CD4-positive, alpha-beta T cell treated with Interleukin-10 for 1 hour (primary cell): ENCODE data around the gene PRIMA1.
"Not testable (repeated sequence)": the region's sequence is repeated elsewhere in the genome, so short reads cannot be mapped to it uniquely, and the experiment has no call there.

ENCODE experiments used
- DNase-seq: peaks from one replicate; pipeline ENCODE4 v3.0.0-alpha.2; 2020

PRIMA1 gene, protein sequence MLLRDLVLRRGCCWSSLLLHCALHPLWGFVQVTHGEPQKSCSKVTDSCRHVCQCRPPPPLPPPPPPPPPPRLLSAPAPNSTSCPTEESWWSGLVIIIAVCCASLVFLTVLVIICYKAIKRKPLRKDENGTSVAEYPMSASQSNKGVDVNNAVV

DNA sequence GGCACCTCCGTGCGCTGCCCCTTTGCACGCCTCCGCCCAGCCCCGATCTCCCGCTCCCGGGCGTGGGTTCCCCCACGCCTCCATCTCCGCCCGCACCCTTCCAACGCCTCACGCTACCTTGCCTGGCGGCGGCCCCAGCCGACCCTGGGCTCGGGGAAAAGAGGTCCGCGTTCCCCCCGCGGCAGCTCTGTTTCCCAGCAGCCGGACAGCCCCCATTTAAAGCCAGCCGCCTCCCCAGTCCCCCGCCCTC, at the start of gene PRIMA1:
TSS of gene PRIMA1 (minus strand) at position 193 of the 250 bp plus-strand sequence. CDS start 767 bp downstream, outside the sequence.
- DNase-seq: no peak

DNA sequence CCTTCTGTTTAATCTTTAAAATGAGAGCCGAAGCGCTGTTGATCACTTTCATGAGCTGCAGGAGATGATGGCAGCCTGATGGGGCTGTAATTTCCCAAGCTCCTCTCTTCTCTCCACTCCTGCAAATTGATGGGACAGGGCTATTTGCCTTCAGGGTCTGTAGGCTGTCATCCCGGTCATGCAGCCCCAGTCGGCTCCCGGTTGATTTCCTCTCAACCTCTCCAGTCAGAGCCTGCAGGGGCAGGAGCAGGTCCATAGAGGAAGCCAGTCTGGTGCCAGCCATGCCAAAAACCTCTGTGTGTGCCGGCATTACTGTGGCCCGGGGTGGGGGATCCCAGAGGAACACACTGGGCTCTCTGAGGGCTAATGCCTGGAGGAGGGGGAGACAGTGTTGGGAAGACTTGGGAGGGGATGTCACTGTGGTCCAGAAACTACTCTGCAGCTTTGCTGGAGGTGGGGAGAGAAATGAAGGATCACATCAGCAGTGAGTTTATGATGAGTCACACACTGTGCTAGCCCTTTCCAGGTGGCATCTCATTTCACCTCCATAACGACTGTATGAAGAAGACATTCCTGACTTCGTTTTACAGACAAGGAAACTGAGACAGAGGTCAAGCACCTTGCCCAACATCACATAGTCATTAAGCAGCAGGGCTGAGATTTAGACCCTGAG, 46.5 kb upstream of the PRIMA1 start:
- no peak for DNase-seq

DNA sequence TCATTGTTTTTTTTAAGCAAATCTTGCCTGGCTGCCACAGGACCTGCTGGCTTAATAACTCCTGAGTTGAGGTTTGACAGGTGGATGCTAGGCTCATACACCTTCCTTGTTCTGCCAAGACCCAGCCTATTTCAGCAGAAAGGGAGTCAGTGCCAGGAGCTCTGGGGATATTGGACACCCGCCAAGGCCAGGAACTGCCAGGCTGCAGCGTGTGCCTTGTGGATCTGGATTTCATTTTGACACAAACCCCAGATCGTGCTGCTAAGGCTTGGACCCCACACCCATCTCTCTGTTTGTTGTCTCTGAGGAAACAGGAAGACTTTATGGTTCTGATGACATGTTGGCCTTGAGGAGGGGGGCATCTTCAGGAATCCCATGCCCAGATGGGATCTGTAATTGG, 44.4 kb upstream of the PRIMA1 start:
- DNase-seq: no peak

DNA sequence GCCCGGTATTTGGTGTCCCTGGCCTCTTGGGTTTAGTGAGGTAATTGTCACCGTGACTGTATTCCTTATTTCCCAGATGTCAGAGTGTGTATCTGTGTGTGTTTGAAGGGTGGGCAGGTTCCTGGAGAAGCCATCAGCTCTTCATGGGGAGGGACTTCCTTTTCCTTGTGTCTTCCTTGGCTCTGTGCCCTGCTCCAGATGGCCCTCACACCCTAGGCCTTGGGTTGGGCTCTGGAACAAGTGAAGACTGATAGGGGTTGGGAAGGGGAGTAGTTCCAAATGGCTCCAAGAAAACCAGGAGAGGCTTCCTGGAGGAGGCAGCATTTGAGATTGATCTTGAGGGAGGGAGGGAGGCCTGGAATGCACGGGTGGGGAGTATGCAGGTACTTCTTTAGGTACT, 43.8 kb upstream of the PRIMA1 start:
- DNase-seq: no peak

DNA sequence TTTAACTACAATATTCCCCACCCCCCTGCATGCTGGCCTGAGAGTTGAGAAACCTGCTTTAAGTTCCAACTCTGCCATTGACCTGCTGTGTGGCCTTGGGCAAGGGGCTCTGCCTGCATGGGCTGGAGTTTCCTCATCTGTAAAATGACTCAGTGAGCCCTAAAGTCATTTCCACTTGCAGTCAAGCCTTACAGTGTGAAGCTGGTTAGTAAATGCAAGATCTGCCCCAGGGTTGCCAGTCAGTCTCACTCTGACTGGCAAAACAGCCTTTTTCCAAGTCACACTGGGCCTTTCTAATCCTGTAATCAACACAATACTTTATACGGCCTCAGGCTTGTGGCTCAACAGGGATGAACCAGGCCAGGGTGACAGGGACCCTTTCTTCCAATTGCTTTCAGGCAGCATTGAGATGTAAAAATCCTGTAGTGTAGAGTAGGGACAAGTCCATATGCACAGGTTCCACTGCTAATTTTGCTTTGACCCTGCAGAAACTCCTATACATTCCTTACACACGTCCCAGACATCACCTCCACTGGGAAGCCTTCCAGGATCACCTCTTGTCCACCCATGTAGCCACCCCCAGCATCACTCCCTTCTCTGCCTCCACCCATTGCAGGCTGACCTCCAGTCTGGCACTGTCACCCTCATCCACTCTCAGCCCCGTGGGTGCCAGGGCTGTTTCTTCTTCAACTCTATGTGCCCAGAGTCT, 42.6 kb upstream of the PRIMA1 start:
- no peak for DNase-seq

DNA sequence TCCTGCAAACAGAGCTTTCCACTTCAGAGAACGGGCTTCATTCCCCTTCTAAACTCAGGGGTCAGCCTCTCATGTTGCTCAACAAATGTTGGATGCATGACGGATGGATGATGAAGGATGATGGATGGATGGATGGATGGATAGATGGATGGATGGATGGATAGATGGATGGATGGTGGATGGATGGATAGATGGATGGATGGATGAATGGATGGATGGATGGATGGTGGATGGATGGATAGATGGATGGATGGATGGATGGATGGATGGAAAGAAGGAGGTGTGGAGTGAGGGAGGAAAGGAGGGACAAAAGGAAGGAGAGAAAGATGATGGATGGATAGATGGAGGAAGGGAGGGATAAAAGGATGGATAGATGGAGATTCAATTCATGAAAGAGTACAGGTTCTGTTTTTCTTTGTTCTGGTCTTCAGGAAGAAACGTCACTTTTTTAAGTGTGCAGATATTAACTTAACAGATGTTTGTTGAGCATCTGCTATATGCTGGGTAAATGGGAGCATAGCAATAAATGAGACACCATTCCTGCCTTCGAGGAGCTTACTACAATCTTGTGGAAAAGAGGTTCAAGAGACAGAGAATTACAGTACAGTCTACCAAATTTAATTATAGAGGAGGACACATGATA, 41.7 kb upstream of the PRIMA1 start:
- DNase-seq: no peak

DNA sequence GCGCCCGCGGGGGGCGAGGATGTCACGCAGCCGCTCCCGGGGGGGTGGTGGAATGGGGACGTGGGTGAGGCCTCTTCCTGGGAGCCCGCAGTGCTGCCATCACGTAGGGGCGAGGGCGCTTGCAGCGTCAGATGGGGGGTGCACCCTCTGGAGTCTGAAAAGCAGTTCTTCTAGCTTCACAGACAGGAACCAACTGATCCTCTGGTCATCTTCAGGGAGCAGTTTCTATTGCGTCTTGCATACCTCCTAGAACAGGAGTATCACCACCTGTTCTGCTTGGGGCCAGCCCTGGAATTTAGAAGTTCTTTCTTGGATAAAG, 36.9 kb upstream of the PRIMA1 start:
- DNase-seq: no peak

DNA sequence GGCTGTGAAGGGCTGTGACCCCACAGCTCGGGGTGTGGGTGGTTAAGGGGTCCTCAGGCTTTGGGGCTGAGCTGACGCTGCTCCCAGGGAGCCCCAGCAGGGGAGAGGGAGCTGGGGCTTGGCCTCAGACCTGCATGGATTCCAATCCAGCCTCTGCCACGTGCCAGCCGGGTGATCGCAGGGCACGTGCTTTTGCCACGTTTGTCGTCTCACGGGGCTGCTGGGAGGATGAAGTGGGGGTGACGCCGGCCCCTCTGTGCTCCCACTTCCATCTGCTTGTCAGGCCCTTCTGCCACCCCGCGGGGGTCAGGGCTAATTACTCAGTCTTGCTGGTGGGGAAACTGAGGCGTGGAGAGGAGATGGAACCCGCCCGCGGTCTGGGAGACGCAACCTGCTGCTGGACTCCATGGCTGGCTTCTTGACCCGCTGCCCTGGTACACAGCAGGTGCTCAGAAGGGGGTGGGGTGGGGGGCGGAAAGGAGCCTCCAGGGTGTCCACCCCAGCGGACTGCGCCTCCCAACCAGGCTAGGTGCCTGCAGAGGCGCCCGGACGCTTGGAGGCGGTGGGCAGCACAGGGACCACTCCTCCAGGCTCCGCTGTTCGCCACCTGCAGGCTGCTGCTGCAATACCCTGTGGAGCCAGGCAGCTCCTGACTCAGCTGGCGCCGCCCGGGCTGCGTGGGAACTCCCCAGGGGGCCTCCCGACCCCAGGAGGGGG, 36.4 kb upstream of the PRIMA1 start:
- DNase-seq: no peak

DNA sequence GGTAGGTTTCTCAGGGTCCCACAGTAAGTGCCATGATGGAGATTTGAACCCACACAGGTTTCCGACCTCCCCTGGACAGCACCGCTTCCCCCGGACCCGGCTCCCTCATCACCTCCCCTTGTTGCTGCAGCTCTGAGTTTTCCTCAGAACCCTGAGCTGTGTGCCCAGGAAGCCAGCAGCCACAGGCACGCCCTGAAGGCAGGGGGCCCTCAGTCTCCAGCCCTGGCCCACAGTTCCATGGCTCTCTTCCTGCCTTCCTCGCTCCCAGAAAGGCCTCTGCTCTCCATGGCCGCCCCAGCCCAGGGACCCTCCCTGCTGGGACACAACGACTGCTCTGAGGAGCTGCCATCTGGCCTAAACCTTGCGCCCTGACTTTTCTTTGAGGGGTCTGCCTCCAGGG, 35.8 kb upstream of the PRIMA1 start:
- DNase-seq: no peak

DNA sequence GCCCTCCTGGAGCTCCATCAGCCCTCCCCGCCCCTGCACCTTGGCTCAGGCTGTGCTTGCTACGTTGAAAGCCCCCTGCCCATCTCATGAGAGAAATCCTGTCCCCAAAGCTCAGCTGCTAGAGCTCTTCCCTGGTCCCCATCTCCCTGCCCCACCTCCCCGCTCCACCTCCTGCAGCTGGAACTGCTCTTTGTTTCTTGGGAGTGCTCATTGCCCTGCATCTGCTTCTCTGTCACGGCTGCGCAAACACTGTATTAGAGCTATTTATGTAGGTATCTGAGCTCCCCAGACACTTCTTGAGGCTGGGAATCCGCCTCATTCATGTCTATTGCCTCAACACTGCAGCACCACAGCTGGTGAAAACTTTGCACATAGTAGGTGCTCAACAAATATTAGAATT, 32.8 kb upstream of the PRIMA1 start:
- no peak for DNase-seq

DNA sequence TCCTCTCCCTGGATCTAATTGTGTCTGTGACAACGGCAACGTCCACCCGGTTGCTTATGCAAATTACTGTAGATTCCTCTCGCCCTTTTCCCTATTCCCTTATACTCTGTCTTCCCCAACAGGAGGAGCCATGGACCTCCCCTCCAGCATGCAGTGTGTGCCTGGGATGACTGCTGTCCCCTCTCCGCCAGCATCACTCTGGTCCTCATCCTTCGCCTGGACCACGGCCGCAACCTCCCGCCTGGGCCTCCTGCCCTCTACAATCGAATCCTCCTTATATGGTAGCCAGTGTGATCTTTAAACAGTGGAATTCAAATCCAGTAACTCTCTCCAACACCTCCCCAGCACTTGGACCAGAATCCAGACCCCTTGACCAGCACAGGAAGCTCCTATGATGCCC, 30.6 kb upstream of the PRIMA1 start:
- DNase-seq: no peak

DNA sequence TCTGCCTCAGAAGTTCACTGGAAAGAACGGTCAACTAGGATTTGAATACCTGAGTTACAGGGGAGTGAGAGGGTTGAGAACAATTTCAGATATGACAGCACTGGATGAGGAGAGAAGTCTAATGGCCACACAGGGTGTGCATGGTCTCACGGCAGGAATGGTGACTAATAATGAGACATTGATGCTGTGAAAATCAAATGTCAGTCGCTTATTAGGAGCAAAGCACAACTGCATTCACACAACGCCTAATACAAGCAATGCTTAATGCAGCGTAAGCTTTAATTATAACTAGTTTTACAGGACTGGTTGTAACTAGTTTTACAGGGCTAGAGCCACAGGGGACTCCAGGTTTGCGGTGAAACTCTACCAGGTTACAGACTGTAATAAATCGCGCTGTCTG, 23.4 kb upstream of the PRIMA1 start:
- DNase-seq: no peak

DNA sequence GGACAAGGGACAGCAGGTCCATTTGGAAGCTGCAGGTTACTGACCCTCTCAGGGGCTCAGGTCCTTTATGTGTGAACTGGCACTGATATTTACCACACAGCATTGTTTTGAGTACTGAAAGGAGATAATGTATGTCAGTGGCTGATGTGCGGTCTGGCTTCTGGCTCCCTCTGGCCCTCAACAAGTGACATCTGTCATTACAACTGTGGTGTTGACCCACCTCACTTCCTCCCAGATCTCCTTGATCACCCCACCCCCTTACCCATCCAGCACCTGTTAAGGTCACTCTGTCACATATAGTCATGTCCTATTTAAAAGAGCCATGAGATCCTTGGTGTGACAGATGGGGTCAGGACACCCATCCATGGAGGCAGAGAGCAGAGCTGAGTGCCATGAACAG, 22.7 kb upstream of the PRIMA1 start:
- no peak for DNase-seq

DNA sequence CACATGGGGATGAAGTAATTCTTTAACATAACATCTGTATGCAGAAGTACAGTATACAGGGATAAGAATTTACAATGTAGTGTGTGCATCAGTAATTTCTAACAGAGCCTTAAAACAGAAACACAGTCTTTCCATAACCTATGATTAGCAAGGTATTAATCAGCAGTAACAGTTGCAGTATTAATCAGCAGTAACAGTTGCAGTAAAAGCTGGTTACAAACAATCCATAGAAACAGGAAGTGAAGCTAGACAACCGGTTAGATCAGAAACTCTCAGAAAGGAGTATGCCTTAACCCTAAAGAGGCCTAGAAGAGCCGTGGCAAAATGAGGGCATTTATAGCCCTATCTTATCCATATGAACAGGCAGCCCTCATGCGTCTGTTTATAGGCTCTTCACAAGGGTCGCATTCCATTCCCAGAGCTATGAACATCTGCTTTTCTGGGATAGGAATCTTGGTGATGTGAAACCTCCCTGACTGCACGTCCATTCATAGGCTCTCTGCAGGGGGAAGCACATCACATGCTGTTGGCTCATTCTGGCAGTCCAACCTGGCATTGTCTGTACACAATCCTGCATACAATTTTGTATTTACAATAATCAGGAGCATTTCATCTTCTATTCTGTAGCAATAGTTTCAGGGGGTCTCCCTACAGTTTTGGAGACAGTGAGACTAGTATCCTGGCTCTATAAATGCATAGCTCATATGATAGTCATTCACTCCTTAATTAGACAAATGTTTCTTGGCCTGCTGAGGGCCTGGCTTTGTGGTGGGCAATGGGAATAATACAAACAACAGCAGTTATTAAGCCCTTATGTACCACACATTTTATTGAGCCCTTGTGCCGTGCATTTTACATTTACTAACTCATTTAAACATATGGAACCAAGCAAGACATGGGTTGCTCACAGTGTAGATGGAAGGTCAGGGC, 21.5 kb upstream of the PRIMA1 start:
- not testable (repeated sequence) for DNase-seq

DNA sequence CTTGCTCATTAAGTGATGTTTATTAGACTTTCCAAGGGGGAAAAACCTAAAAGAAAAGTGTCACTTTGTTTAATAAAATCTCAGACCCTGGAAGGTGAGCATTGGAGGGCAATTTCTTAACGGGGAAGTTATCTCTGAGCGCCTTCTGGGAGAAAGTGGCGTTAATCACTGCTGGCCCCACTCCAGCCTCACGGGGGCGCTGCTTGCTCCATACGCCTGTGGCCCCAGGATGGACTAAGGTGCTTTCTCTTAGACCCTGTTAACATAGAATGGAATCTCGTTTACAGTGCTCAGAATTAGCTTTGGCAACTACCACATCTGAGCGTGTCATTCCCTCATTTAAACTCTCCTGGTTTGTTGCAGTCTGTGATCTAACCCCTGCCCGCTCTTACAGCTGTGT, 16.4 kb upstream of the PRIMA1 start:
- DNase-seq: no peak

DNA sequence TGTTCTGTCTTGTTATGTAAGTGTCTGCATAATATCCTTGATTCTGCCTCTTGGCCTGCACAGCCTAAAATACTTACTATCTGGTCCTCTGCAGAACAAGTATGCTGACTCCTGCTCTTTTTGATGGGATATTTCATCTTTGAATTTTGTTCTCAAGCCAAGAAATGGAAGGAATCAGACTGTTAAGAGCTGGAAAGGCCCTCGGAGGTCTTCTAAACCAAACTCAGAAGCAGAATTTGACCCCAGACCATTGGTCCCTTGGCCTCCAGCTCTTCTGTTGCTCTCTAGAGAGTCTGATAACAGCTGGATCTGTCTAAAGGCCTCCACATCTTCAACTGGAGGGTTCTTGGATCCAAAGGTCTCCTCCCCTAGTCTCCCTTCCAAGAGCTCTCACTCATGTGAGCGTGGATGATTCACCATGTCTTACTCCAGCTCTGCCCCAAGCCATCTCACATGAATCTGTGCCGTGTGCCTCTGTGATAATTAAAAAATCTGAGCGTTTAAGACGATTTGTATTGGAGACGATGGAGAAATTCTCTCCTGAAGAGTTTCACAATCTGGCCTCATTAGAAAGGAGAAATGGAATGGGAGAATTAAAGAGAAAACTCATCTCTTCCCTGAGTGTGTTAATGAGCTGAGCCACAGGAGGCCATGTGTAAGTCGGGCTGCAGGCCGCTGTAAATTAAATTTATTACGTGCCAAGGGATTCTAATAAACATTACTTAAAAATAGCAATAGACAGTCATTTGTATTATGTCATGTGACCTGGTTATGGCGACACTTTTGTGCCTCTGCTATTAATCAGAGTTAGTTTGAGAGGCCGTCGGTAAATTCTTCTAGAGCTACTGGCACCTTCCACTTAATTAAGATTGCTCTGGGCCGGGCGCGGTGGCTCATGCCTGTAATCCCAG, 15.4 kb upstream of the PRIMA1 start:
- no peak for DNase-seq

DNA sequence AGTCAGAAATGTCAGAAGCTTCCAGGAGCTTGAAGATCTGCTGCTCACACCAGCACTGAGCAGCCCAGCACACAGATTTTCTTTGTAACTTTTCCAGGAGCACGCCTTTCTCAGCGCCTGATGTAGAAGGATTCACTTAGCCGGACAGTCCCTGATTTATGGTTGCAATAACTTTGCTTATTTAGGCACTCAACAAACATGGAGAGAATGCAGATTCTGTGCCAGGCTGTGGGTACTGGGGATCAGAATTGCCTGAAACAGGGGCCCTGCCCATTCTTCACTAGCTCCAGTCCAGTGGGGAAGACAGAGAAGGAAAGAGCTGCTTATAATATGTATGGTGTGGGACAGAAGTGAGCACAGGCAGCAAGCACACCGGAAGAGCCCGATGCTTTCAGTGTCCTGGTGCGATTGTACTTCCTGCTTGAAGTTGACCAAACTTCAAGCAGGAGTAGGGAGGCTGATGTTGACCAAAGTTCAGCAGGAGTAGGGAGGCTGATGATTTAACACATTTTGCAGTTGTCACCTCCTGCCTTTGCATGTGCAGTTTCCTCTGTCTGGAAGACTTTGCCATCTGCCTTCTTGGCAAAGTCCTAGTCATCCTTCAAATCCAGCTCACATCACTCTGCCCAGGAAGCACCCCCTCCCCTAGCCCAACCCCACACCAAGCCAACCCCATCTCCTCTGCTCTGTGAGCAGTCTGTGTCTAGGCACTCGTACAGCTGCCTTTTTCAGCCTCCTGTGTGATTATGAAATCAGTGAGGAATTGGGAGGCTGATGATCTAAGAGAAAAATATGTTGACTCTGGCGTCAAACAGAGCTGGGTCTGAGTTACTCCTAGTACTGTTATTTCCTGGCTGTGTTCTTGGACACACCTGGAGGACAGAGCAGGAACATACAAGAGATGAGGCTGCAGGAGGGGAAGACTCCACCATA, 12.0 kb upstream of the PRIMA1 start:
- DNase-seq: no peak

DNA sequence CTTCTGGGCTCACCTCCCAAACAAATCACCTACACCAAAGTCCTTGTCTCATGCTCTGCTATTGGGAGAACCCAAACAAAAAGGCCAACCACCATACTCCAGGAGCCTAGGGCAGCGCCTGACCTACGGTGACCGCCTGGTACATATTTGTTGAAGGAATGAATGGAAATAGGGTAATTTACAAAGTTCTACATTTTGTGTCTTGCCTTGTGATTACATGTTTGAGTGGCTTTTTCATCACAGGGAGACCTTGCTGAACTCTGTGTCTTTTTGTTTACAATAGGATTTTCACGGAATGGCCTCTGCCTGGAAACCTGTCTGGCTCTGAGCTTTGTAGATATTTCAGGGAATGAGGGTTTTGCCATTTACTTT, 11.3 kb upstream of the PRIMA1 start:
- no peak for DNase-seq

DNA sequence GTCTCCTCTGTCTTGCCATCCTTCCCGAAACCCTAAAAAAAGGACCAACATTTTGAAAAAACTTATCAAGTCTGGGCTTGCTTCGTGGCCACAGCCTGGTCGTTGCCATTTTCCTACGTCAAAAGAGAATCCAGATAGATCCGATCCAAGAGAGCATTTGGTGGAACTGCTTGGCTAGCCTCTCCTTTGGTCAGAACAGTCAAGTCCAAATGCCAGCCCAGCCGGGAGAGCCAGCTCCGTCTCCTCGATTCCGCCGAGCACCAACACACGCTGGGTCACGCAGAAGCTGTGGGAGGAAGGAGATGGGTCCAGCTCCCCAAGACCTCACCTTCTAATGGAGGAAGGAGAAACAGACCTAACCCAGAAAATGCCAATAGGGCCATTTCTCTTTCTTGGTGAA, 9.3 kb upstream of the PRIMA1 start:
- no peak for DNase-seq

DNA sequence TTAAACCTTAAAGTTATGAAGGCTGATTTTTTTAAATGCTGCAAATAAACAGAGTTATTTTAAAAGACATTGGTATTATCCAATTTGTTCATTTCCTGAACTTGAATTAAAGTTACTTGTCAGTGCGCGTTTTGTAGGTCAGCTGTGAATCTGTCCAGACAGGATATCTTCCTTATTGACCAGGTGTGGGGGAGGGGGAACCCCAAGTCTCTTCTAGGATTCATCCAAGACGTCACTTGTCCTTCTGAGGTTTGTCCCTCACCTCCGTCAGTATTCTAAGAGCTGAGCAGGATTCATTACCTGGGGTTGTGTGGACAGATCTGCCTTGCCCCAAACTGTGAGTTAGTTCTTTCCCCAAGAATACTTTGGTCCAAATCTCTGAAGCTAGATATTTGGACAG, 8.8 kb upstream of the PRIMA1 start:
- no peak for DNase-seq

DNA sequence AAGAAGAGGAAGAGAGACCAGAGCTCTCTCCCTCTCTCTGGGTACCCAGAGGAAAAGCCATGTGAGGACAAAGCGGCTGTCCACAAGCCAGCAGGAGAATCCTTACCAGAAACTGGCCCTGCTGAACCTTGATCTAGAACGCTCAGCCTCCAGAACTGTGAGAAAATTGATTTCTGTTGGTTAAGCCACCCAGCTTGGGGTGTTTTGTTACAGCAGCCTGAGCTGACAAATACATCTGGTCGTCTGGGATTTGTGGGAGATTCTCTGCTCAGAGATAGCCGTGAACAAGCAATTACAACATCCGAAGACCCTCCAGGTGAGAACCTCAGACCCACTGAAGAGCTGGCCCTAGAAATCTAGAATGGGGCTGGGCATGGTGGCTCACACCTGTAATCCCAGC, 6.5 kb upstream of the PRIMA1 start:
- no peak for DNase-seq
